HepG2 (cell line): Measurements from ENCODE around the gene ZC3H14. TPM values are rescaled to one million over a fixed set of nuclear protein-coding genes. Genes with fewer than 3 reads are reported as not detected.

Source experiments
- FOXK2 ChIP-seq: fragments of 450-650 bp; IDR thresholded peaks from 2 replicates; pipeline ENCODE4 v1.6.1; 2016
- KAT7 ChIP-seq: IDR thresholded peaks from 2 replicates; pipeline ENCODE4 v1.6.1; 2018; ENCODE audit warnings: borderline replicate concordance, missing compliant biosample characterization
- KLF16 ChIP-seq, 2 experiments: sonication (generic) in 1 of 2; formaldehyde crosslinking in 1 of 2; IDR thresholded peaks; 2 replicates each; pipeline versions ENCODE4 v1.6.1 to v1.8.0; 2016 to 2023; ENCODE audit warnings: missing genetic modification reagents in 2 of 2, missing compliant biosample characterization in 1 of 2
- MLXIP ChIP-seq: sonication (generic); formaldehyde crosslinking; IDR thresholded peaks from 2 replicates; pipeline ENCODE4 v1.9.0; 2021; ENCODE audit warnings: missing genetic modification reagents, borderline replicate concordance
- POLR2A ChIP-seq, 2 experiments: IDR thresholded peaks; 2 replicates each; pipeline ENCODE4 v1.6.1; 2011; ENCODE audit warnings: low read depth in 2 of 2, low read length in 2 of 2, mild to moderate bottlenecking in 1 of 2, moderate library complexity in 1 of 2; ENCODE audit not compliant: insufficient read depth in 1 of 2
- TRIM22 ChIP-seq: fragments of 450-650 bp; IDR thresholded peaks from 2 replicates; pipeline ENCODE4 v1.6.1; 2017
- polyA plus RNA-seq, 8 experiments: library from polyadenylated mRNA; depleted of rRNA in 3 of 8; stranded (reverse) in 7 of 8; unstranded in 1 of 8; fragments of >200 nt; fragmentation: Illumina TruSeq in 4 of 8; extraction: Trizol in 4 of 8; gene quantifications; 2 replicates each; pipeline versions ENCODE4 v1.2.1 to v1.2.3, GENCODE V29; 2011 to 2016; ENCODE audit warnings: low read depth in 4 of 8, missing spikeins in 1 of 8, mixed read lengths in 1 of 8; ENCODE audit not compliant: insufficient read depth in 1 of 8
- total RNA-seq, 5 experiments: library from RNA; depleted of rRNA; stranded (reverse); fragments of >200 nt; fragmentation: Illumina TruSeq; extraction: Trizol; gene quantifications; 2 replicates each; pipeline ENCODE4 v1.2.3, GENCODE V29; 2016; ENCODE audit warnings: low read depth in 1 of 5
- TF ChIP-seq, protein P1 (sequence below): IDR thresholded peaks from 2 replicates; pipeline ENCODE4 v1.6.1; 2016; ENCODE audit warnings: low read depth
- TF ChIP-seq, protein P2 (sequence below): sonication (generic); formaldehyde crosslinking; IDR thresholded peaks from 2 replicates; pipeline ENCODE4 v1.9.0; 2021; ENCODE audit warnings: missing genetic modification reagents, mild to moderate bottlenecking, borderline replicate concordance

ZC3H14 gene
- total and polyA plus RNA-seq, 2 of the 13 experiments (the other 11 are each of a cell fraction or from before 2014, with no cell fraction given): 65.1 to 67.5 TPM

GRCh38 chr14:88541324-88541723 lies 21.5 kb upstream of the ZC3H14 start (continued):
- TF ChIP-seq, protein P1, sequence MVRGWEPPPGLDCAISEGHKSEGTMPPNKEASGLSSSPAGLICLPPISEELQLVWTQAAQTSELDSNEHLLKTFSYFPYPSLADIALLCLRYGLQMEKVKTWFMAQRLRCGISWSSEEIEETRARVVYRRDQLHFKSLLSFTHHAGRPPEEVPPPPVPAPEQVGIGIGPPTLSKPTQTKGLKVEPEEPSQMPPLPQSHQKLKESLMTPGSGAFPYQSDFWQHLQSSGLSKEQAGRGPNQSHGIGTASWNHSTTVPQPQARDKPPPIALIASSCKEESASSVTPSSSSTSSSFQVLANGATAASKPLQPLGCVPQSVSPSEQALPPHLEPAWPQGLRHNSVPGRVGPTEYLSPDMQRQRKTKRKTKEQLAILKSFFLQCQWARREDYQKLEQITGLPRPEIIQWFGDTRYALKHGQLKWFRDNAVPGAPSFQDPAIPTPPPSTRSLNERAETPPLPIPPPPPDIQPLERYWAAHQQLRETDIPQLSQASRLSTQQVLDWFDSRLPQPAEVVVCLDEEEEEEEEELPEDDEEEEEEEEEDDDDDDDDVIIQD (CRISPR knock-in tag): no peak
- no peak for TF ChIP-seq MLXIP (CRISPR knock-in tag)
- TF ChIP-seq FOXK2: no peak
- TF ChIP-seq TRIM22: no peak
- TF ChIP-seq POLR2A (IDR thresholded peaks at IDR 0.05; ENCODE audit: insufficient read depth in 1 of 2, low read depth in 2 of 2, low read length in 2 of 2): no peak
- TF ChIP-seq, protein P2, sequence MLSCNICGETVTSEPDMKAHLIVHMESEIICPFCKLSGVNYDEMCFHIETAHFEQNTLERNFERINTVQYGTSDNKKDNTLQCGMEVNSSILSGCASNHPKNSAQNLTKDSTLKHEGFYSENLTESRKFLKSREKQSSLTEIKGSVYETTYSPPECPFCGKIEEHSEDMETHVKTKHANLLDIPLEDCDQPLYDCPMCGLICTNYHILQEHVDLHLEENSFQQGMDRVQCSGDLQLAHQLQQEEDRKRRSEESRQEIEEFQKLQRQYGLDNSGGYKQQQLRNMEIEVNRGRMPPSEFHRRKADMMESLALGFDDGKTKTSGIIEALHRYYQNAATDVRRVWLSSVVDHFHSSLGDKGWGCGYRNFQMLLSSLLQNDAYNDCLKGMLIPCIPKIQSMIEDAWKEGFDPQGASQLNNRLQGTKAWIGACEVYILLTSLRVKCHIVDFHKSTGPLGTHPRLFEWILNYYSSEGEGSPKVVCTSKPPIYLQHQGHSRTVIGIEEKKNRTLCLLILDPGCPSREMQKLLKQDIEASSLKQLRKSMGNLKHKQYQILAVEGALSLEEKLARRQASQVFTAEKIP (CRISPR knock-in tag): no peak
- no peak for TF ChIP-seq KAT7 (CRISPR knock-in tag)
- TF ChIP-seq KLF16 (CRISPR knock-in tag; IDR thresholded peaks at IDR 0.05): no peak
